SHP77 (cell line): Measurements from ENCODE around the gene ADGRB2.

ENCODE experiments used
- DNase-seq, 2 experiments: peaks; one replicate each; lab custom pipeline; 2025; lab: John Stamatoyannopoulos, UW

ADGRB2 gene

GRCh38 chr1:31764312-31765040 lies at the start of gene ADGRB2:
ADGRB2 (minus strand) TSS chr1:31764340; CDS start chr1:31757221, 7,119 bp downstream.
- DNase-seq = peak; percentile 18 to 48

- no peak for DNase-seq
Measured at GRCh38 chr1:31812158-31812829, 48.2 kb upstream of the ADGRB2 start.

- peak; percentile 94 to 95 for DNase-seq
Measured at GRCh38 chr1:31811605-31812004, 47.5 kb upstream of the ADGRB2 start.

- no peak for DNase-seq
Measured at GRCh38 chr1:31809698-31810097, 45.6 kb upstream of the ADGRB2 start.

GRCh38 chr1:31807273-31808048 lies 43.3 kb upstream of the ADGRB2 start:
- no peak for DNase-seq

- DNase-seq = no peak
Measured at GRCh38 chr1:31805318-31805717, 41.2 kb upstream of the ADGRB2 start.

GRCh38 chr1:31804098-31804497 lies 40.0 kb upstream of the ADGRB2 start:
- no peak for DNase-seq

GRCh38 chr1:31803610-31804009 lies 39.5 kb upstream of the ADGRB2 start:
- no peak for DNase-seq

GRCh38 chr1:31802190-31803150 lies 38.3 kb upstream of the ADGRB2 start:
- DNase-seq = no peak

- DNase-seq = no peak
Measured at GRCh38 chr1:31801458-31801857, 37.3 kb upstream of the ADGRB2 start.

- DNase-seq = no peak
Measured at GRCh38 chr1:31800674-31800967, 36.5 kb upstream of the ADGRB2 start.

GRCh38 chr1:31799895-31800673 lies 35.9 kb upstream of the ADGRB2 start:
- DNase-seq = no peak

GRCh38 chr1:31799196-31799894 lies 35.2 kb upstream of the ADGRB2 start:
- DNase-seq = no peak

GRCh38 chr1:31798433-31799195 lies 34.5 kb upstream of the ADGRB2 start:
- DNase-seq = no peak

GRCh38 chr1:31798086-31798432 lies 33.9 kb upstream of the ADGRB2 start:
- no peak for DNase-seq

GRCh38 chr1:31797216-31797615 lies 33.1 kb upstream of the ADGRB2 start:
- no peak for DNase-seq

GRCh38 chr1:31796707-31797106 lies 32.6 kb upstream of the ADGRB2 start:
- no peak for DNase-seq

GRCh38 chr1:31795801-31796621 lies 31.9 kb upstream of the ADGRB2 start:
- DNase-seq = peak; percentile 63 to 83
